IMR-90 (cell line): Measurements from ENCODE around the gene IGIP. TPM values are rescaled to one million over a fixed set of nuclear protein-coding genes. Genes with fewer than 3 reads are reported as not detected.

Source experiments
- ATAC-seq: fragments of 200-7000 bp; cut with Tn5 transposase; 2 replicates; pipeline ENCODE4 v1.9.1; 2020; ENCODE audit warnings: low read depth, mild to moderate bottlenecking, moderate library complexity
- BruUV-seq: library from RNA; stranded (reverse); fragments of 400-500 nt; replicated peaks from 2 replicates; lab custom pipeline; 2021; lab: Mats Ljungman, UMichigan
- CTCF ChIA-PET: fragments of 300-600 bp; formaldehyde crosslinking; extraction: SDS; loops from one replicate; lab custom pipeline; 2021; ENCODE audit warnings: antibody characterized with exemption; lab: Yijun Ruan, JAX
- POLR2A ChIA-PET: fragments of 300-600 bp; sonication (Branson Sonifier 250); formaldehyde crosslinking; loops from one replicate; lab custom pipeline; 2022; ENCODE audit warnings: antibody characterized with exemption; ENCODE audit not compliant: unreplicated experiment; lab: Charles Lee
- DNase-seq: peaks from one replicate; pipeline ENCODE4 v3.0.0; 2013
- H2AFZ ChIP-seq: replicated peaks from 2 replicates; pipeline ENCODE3; 2013; ENCODE audit warnings: low read length, mild to moderate bottlenecking; ENCODE audit not compliant: poor library complexity
- H2AK5ac ChIP-seq: 2 replicates; pipeline ENCODE4 v1.6.1; 2013; ENCODE audit warnings: low read depth, low read length, inconsistent platforms
- H2AK9ac ChIP-seq: replicated peaks from 2 replicates; pipeline ENCODE3; 2013; ENCODE audit warnings: mild to moderate bottlenecking, low read depth, low read length, moderate library complexity; ENCODE audit not compliant: poor library complexity
- H2BK120ac ChIP-seq: 2 replicates; pipeline ENCODE4 v1.6.1; 2013; ENCODE audit warnings: low read depth, low read length, inconsistent platforms
- H2BK15ac ChIP-seq: 3 replicates; pipeline ENCODE4 v1.6.1; 2013; ENCODE audit warnings: low read depth, low read length, inconsistent platforms
- H2BK20ac ChIP-seq: 2 replicates; pipeline ENCODE4 v1.6.1; 2013; ENCODE audit warnings: low read depth, mild to moderate bottlenecking, inconsistent platforms, low read length, moderate library complexity
- H2BK5ac ChIP-seq: 2 replicates; pipeline ENCODE4 v1.6.1; 2013; ENCODE audit warnings: mild to moderate bottlenecking, low read depth, low read length, inconsistent platforms; ENCODE audit not compliant: poor library complexity, severe bottlenecking
- H3K14ac ChIP-seq: replicated peaks from 2 replicates; pipeline ENCODE4 v1.6.1; 2013; ENCODE audit warnings: low read depth, low read length, inconsistent platforms
- H3K18ac ChIP-seq: 2 replicates; pipeline ENCODE4 v1.6.1; 2013; ENCODE audit warnings: low read depth, low read length, control low read depth
- H3K23ac ChIP-seq: 2 replicates; pipeline ENCODE4 v1.6.1; 2013; ENCODE audit warnings: low read depth, low read length, inconsistent platforms
- H3K27ac ChIP-seq: 2 replicates; pipeline ENCODE4 v1.5.1; 2013; ENCODE audit warnings: mild to moderate bottlenecking, control low read depth, low read length; ENCODE audit not compliant: insufficient read depth
- H3K27me3 ChIP-seq: 2 replicates; pipeline ENCODE4 v1.6.1; 2013; ENCODE audit warnings: low read length; ENCODE audit not compliant: control insufficient read depth, insufficient read depth
- H3K36me3 ChIP-seq: 2 replicates; pipeline ENCODE4 v1.6.1; 2013; ENCODE audit warnings: low read length, mixed read lengths; ENCODE audit not compliant: control insufficient read depth, insufficient read depth
- H3K4ac ChIP-seq: 2 replicates; pipeline ENCODE4 v1.6.1; 2013; ENCODE audit warnings: low read depth, low read length, inconsistent platforms
- H3K4me1 ChIP-seq: 2 replicates; pipeline ENCODE4 v1.6.1; 2013; ENCODE audit warnings: low read length, mixed read lengths; ENCODE audit not compliant: control insufficient read depth, insufficient read depth
- H3K4me2 ChIP-seq: 2 replicates; pipeline ENCODE4 v1.6.1; 2013; ENCODE audit warnings: low read depth, mild to moderate bottlenecking, control low read depth, low read length, moderate library complexity
- H3K4me3 ChIP-seq: 2 replicates; pipeline ENCODE4 v1.5.1; 2013; ENCODE audit warnings: low read depth, mild to moderate bottlenecking, control low read depth, low read length, moderate library complexity; ENCODE audit not compliant: insufficient read depth
- H3K56ac ChIP-seq: 2 replicates; pipeline ENCODE4 v1.6.1; 2013; ENCODE audit warnings: low read length, inconsistent platforms; ENCODE audit not compliant: insufficient read depth; ENCODE audit errors: extremely low read depth
- H3K79me1 ChIP-seq, 2 experiments: 2 replicates each; pipeline ENCODE4 v1.6.1; 2013; ENCODE audit warnings: low read length in 2 of 2, inconsistent platforms in 1 of 2, low read depth in 1 of 2
- H3K9ac ChIP-seq: 2 replicates; pipeline ENCODE4 v1.6.1; 2013; ENCODE audit warnings: low read depth, low read length, control low read depth
- H3K9me1 ChIP-seq: 2 replicates; pipeline ENCODE4 v1.6.1; 2013; ENCODE audit warnings: low read length, inconsistent platforms; ENCODE audit not compliant: insufficient read depth
- H3K9me3 ChIP-seq: 2 replicates; pipeline ENCODE4 v1.6.1; 2013; ENCODE audit warnings: low read length; ENCODE audit not compliant: control insufficient read depth, insufficient read depth
- H4K20me1 ChIP-seq: 2 replicates; pipeline ENCODE4 v1.6.1; 2013; ENCODE audit warnings: low read length, inconsistent platforms; ENCODE audit not compliant: insufficient read depth
- H4K5ac ChIP-seq: 2 replicates; pipeline ENCODE4 v1.6.1; 2013; ENCODE audit warnings: mild to moderate bottlenecking, low read depth, low read length, control low read depth
- H4K8ac ChIP-seq, 2 experiments: 2 replicates each; pipeline ENCODE4 v1.6.1; 2013; ENCODE audit warnings: low read depth in 2 of 2, low read length in 2 of 2, control low read depth in 1 of 2, inconsistent platforms in 1 of 2
- H4K91ac ChIP-seq: 2 replicates; pipeline ENCODE4 v1.6.1; 2013; ENCODE audit warnings: low read depth, low read length, inconsistent platforms; ENCODE audit not compliant: insufficient read depth
- BHLHE40 ChIP-seq: fragments of 150-350 bp; IDR thresholded peaks from 2 replicates; pipeline ENCODE4 v1.6.1; 2016; ENCODE audit warnings: mild to moderate bottlenecking, low read depth, low read length
- CEBPB ChIP-seq: IDR thresholded peaks from 2 replicates; pipeline ENCODE4 v1.6.1; 2012; ENCODE audit warnings: low read depth, low read length, improper control_type of control experiment
- CTCF ChIP-seq: conservative IDR thresholded peaks from 2 replicates; pipeline ENCODE4 v1.5.1; 2012; ENCODE audit warnings: mild to moderate bottlenecking, low read depth, low read length, improper control_type of control experiment
- ELK1 ChIP-seq: fragments of 150-350 bp; IDR thresholded peaks from 2 replicates; pipeline ENCODE4 v1.6.1; 2016; ENCODE audit warnings: low read depth, mild to moderate bottlenecking, low read length, moderate library complexity, borderline replicate concordance
- FOS ChIP-seq: fragments of 150-350 bp; IDR thresholded peaks from 2 replicates; pipeline ENCODE4 v1.6.1; 2016; ENCODE audit warnings: low read depth, low read length
- MAFK ChIP-seq: IDR thresholded peaks from 2 replicates; pipeline ENCODE4 v1.6.1; 2012; ENCODE audit warnings: low read depth, low read length, improper control_type of control experiment
- MAZ ChIP-seq: IDR thresholded peaks from 2 replicates; pipeline ENCODE4 v1.6.1; 2012; ENCODE audit warnings: low read depth, mild to moderate bottlenecking, low read length, improper control_type of control experiment, moderate library complexity, borderline replicate concordance
- MXI1 ChIP-seq: IDR thresholded peaks from 2 replicates; pipeline ENCODE4 v1.6.1; 2012; ENCODE audit warnings: low read depth, mild to moderate bottlenecking, low read length, moderate library complexity, borderline replicate concordance
- RCOR1 ChIP-seq: IDR thresholded peaks from 2 replicates; pipeline ENCODE4 v1.6.1; 2012; ENCODE audit warnings: mild to moderate bottlenecking, low read length, improper control_type of control experiment; ENCODE audit not compliant: insufficient replicate concordance
- WGBS, 2 experiments: methylation state at CpG; one replicate each; pipeline versions ENCODE4 v1.1.5 to v1.1.7; 2013; ENCODE audit warnings: missing lambda C conversion rate in 2 of 2; ENCODE audit not compliant: insufficient read length in 1 of 2; ENCODE audit errors: extremely low coverage in 2 of 2; 5-methylcytosine and 5-hydroxymethylcytosine counted together
- dilution Hi-C: fragments of 300-500 bp; cut with HindIII; formaldehyde crosslinking; loops from one replicate; pipeline ENCODE4 v1.14.3; 2018; ENCODE audit warnings: low sequenced_read_pairs; ENCODE audit not compliant: unreplicated experiment
- in situ Hi-C: fragments of 300-500 bp; cut with MboI; formaldehyde crosslinking; loops from 3 replicates; pipeline ENCODE4 v1.14.3; 2019; ENCODE audit warnings: low sequenced_read_pairs, inconsistent platforms, mixed read lengths
- intact Hi-C: fragments of 100-400 bp; cut with micrococcal nuclease; formaldehyde crosslinking; loops from 2 replicates; pipeline ENCODE4 v1.10.0; 2022
- polyA plus RNA-seq, 3 experiments: library from polyadenylated mRNA; depleted of rRNA; stranded (reverse); fragments of >200 nt; gene quantifications; 2 replicates each; pipeline ENCODE4 v1.2.3, GENCODE V29; 2012; ENCODE audit warnings: low replicate concordance in 1 of 3
- total RNA-seq: library from RNA; depleted of rRNA; stranded (reverse); fragments of >200 nt; gene quantifications from 2 replicates; pipeline ENCODE4 v1.2.3, GENCODE V29; 2012

IGIP gene
- total and polyA plus RNA-seq, 2 of the 4 experiments (the other 2 are of a cell fraction) = 1.2 to 5.0 TPM

- Histone ChIP-seq H3K9me1 (peaks cover 28% of the 10 kb centered on the region), H2BK5ac (peak overlapping the region; percentile 75), H4K8ac (peak overlapping the region in 1 of 2 experiments; percentile 86; a peak in 2 of 4 replicates), H2BK15ac (peak overlapping the region; percentile 46; the same call in 2 of the 3 replicates), H3K9me3 (no peaks in the 10 kb centered on the region), H3K4me1 (peaks cover 16% of the 10 kb centered on the region), H3K79me1 (peaks cover 27 to 66% of the 10 kb centered on the region in 2 experiments), H3K14ac (peak overlapping the region; percentile 77), H3K18ac (no peak overlapping the region), H4K91ac (peak overlapping the region; percentile 13; the same call in 1 of the 2 replicates), H2AK5ac (peak overlapping the region; percentile 72; the same call in 1 of the 2 replicates), H3K36me3 (no peaks in the 10 kb centered on the region), H3K9ac (no peak overlapping the region), H3K4me3 (no peak overlapping the region), H2BK20ac (peak overlapping the region; percentile 79), H2AFZ (peak overlapping the region; percentile 68), H3K27ac (no peak overlapping the region; the same call in 1 of the 2 replicates), H2AK9ac (peak overlapping the region; percentile 29), H4K5ac (no peak overlapping the region), H2BK120ac (peak overlapping the region; percentile 73), H3K56ac (no peak overlapping the region), H3K27me3 (no peaks in the 10 kb centered on the region), H3K23ac (peak overlapping the region; percentile 76), H4K20me1 (peaks cover 21% of the 10 kb centered on the region), H3K4ac (peak overlapping the region; percentile 77; the same call in 1 of the 2 replicates), H3K4me2 (peak overlapping the region; percentile 73; the same call in 1 of the 2 replicates)
- WGBS, 2 experiments = no CpG with 5 or more reads among the region's 3 CpGs
- intact Hi-C loops (no loop called here), dilution Hi-C loops (no loop called here), in situ Hi-C loops (no loop called here)
- BruUV-seq = no TSS peak
- DNase-seq = peak; percentile 97
- ChIA-PET POLR2A (interaction anchor here (1.1 kb wide), 1 partner anchor 25 kb away, joined by 5 read pairs; no protein-coding TSS in a partner anchor), CTCF (interaction anchor here (0.6 to 1.5 kb wide), 4 partner anchors 12 to 17 kb away, joined by 3 to 9 read pairs (median 4); no protein-coding TSS in a partner anchor)
- ATAC-seq = peak; percentile 98
- TF ChIP-seq ELK1 (no peak), CTCF (no peak), MXI1 (no peak), RCOR1 (no peak), CEBPB (peak; percentile 36; the same call in 1 of the 2 replicates), FOS (no peak), MAZ (peak; percentile 58), BHLHE40 (no peak), MAFK (no peak)
These were observed 6.3 kb downstream of the IGIP start for GRCh38 chr5:140131967-140132409.
